HG03066 (cell line): ENCODE measurements around the gene SIK3.
"Not testable (repeated sequence)": the region's sequence is repeated elsewhere in the genome, so short reads cannot be mapped to it uniquely, and the experiment has no call there.

ENCODE experiments used
- ATAC-seq: cut with Tn5 transposase; IDR thresholded peaks from one replicate; pipeline ENCODE4 v1.9.1; 2021; ENCODE audit warnings: low read depth; ENCODE audit not compliant: unreplicated experiment

Gene SIK3

GRCh38 chr11:117112497-117112896 lies 14.3 kb upstream of the SIK3 start:
- not testable (repeated sequence) for ATAC-seq

DNA sequence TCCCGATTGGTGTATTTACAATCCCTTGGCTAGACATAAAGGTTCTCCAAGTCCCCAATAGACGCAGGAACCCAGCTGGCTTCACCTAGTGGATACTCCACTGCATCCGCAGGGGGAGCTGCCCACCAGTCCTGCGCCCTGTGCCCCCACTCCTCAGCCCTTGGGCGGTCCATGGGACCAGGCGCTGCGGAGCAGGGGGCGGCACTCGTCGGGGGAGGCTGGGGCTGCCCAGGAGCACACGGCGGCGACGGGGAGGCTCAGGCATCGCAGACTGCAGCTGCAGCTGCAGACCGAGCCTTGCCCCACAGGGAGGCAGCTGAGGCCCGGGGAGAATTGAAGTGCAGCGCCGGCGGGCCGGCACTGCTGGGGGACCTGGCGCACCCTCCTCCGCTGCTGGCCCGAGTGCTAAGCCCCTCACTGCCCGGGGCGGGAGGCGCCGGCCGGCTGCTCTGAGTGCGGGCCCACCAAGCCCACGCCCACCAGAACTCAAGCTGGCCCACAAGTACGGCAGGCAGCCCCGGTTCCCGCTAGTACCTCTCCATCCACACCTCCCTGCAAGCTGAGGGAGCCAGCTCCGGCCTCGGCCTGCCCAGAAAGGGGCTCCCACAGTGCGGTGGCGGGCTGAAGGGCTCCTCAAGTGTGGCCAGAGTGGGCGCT lies 12.2 kb upstream of the SIK3 start:
- ATAC-seq = no peak

GRCh38 chr11:117107701-117108590 lies 9.7 kb upstream of the SIK3 start:
- no peak for ATAC-seq

- ATAC-seq = no peak
These were observed 2.3 kb upstream of the SIK3 start for GRCh38 chr11:117100556-117100955.

GRCh38 chr11:117099696-117100095 lies 1.5 kb upstream of the SIK3 start:
- no peak for ATAC-seq

GRCh38 chr11:117097389-117098268 lies 599 bp downstream of the SIK3 start:
- ATAC-seq = peak; percentile 17

DNA sequence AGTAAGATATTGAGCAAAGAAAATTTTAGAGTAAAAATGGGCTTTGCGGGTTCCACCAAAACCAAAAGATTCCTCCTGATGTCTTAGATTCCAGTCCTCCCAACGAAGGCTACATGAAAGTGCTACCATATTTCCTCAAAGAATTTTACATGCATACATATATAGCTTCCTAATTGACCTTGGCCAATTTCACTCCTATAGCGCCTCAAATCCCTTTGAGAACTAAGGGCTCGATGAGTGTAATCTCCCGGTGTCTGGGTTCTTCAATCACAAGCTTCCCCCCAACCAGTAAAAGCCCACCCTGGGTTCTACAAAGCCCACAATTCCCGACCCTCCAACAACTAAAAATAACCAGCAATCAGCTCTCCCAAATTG lies 1.2 kb downstream of the SIK3 start:
- ATAC-seq = no peak

GRCh38 chr11:117096201-117096991 lies 1.8 kb downstream of the SIK3 start:
- peak; percentile 44 for ATAC-seq

- ATAC-seq = no peak
These were observed 2.7 kb downstream of the SIK3 start for GRCh38 chr11:117095284-117096161.

- no peak for ATAC-seq
These were observed 3.5 kb downstream of the SIK3 start for GRCh38 chr11:117094776-117095175.

- no peak for ATAC-seq
These were observed 5.2 kb downstream of the SIK3 start for GRCh38 chr11:117092951-117093590.

GRCh38 chr11:117091753-117092477 lies 6.3 kb downstream of the SIK3 start:
- no peak for ATAC-seq

DNA sequence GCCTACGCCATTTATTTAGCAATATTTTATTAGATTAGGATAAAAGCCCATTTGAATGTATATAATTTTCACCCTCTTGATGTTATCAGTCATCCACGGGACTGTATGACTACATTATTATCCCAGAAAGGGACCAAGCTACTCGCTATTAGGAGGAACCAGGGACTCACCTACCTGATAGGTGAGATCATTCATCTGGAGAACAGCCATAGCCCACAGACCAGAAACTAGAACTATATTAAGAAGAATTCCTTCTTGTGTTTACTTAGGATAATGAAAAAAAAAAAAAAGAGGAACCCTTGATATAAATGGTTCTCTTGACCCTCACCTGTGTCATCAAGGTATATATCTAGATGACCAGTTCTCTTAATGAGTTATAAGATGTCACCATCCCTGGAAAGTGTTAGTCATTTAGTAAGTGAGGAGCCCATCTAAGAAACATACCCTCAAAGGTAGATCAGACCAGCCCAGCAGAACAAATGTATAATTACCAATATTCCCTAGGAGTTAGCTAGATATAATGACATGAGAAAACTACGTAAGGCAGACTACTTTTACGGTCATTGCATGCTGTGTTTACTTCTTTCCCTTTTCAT lies 8.0 kb downstream of the SIK3 start:
- ATAC-seq = no peak

- no peak for ATAC-seq
These were observed 8.5 kb downstream of the SIK3 start for GRCh38 chr11:117089685-117090084.

GRCh38 chr11:117087446-117087845 lies 10.8 kb downstream of the SIK3 start:
- no peak for ATAC-seq

DNA sequence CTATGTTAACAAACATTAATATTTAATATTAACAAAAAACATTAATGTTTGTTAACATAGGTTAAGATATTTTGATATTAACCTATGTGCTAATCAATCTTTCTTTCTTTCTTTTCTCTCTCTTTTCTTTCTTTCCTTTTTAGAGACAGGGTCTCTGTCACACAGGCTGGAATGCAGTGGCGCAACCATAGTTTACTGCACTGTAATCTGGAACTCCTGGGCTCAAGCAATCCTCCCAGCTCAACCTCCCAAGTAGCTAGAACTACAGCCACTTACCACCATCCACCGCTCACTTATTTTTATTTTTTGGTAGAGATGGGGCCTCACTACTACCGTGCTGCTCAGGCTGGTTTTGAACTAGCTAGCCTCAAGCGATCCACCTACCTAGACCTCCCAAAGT lies 13.2 kb downstream of the SIK3 start:
- ATAC-seq = no peak

GRCh38 chr11:117083011-117083935 lies 15.0 kb downstream of the SIK3 start:
- ATAC-seq = no peak
